Keratinocyte (primary cell): ENCODE results near the gene MYO1H. TPM values are rescaled to one million over a fixed set of nuclear protein-coding genes. Genes with fewer than 3 reads are reported as not detected.

Experiments used
- DNase-seq: peaks from one replicate; pipeline ENCODE4 v3.0.0-alpha.2; 2011; ENCODE audit warnings: low read depth, missing footprints, low spot score
- FAIRE-seq: peaks from 2 replicates; lab custom pipeline; 2011; peaks lifted over from hg19 to GRCh38; lab: Jason Lieb, UNC
- H2AFZ ChIP-seq: 2 replicates; pipeline ENCODE4 v1.6.0; 2012; ENCODE audit warnings: low read length, control low read depth, inconsistent platforms; ENCODE audit not compliant: control insufficient read depth
- H3K27ac ChIP-seq: 2 replicates; pipeline ENCODE4 v1.5.1; 2011; ENCODE audit warnings: low read length; ENCODE audit not compliant: control insufficient read depth, insufficient read depth
- H3K27me3 ChIP-seq: 3 replicates; pipeline ENCODE4 v1.6.0; 2011; ENCODE audit warnings: low read length; ENCODE audit not compliant: control insufficient read depth, insufficient read depth; ENCODE audit errors: extremely low read depth
- H3K36me3 ChIP-seq, 2 experiments: 2 replicates in 1 of 2; 3 replicates in 1 of 2; pipeline ENCODE4 v1.5.1; 2011; ENCODE audit warnings: low read length in 2 of 2, mild to moderate bottlenecking in 1 of 2; ENCODE audit not compliant: control insufficient read depth in 2 of 2, insufficient read depth in 2 of 2; ENCODE audit errors: extremely low read depth in 1 of 2
- H3K4me1 ChIP-seq: 3 replicates; pipeline ENCODE4 v1.5.1; 2011; ENCODE audit warnings: low read length; ENCODE audit not compliant: control insufficient read depth, insufficient read depth; ENCODE audit errors: extremely low read depth
- H3K4me2 ChIP-seq: 3 replicates; pipeline ENCODE4 v1.6.0; 2011; ENCODE audit warnings: low read depth, low read length; ENCODE audit not compliant: control insufficient read depth, insufficient read depth; ENCODE audit errors: extremely low read depth
- H3K4me3 ChIP-seq, 3 experiments: fragments of 200-600 bp in 1 of 3; sonication (generic) in 1 of 3; 2 replicates in 2 of 3; 3 replicates in 1 of 3; pipeline ENCODE4 v1.5.1; 2011 to 2016; ENCODE audit warnings: low read length in 3 of 3, mild to moderate bottlenecking in 3 of 3, control low read depth in 2 of 3, inconsistent platforms in 1 of 3, low read depth in 1 of 3, mixed read lengths in 1 of 3, mixed run types in 1 of 3, moderate library complexity in 1 of 3; ENCODE audit not compliant: control insufficient read depth in 2 of 3, insufficient read depth in 2 of 3; ENCODE audit errors: extremely low read depth in 1 of 3
- H3K79me2 ChIP-seq: 2 replicates; pipeline ENCODE4 v1.6.0; 2012; ENCODE audit warnings: low read length; ENCODE audit not compliant: control insufficient read depth, insufficient read depth
- H3K9ac ChIP-seq: 3 replicates; pipeline ENCODE4 v1.6.0; 2011; ENCODE audit warnings: low read length; ENCODE audit not compliant: control insufficient read depth, insufficient read depth; ENCODE audit errors: extremely low read depth
- H3K9me1 ChIP-seq: 3 replicates; pipeline ENCODE4 v1.6.0; 2011; ENCODE audit warnings: low read length; ENCODE audit not compliant: control insufficient read depth, insufficient read depth; ENCODE audit errors: extremely low read depth
- H3K9me3 ChIP-seq: 2 replicates; pipeline ENCODE4 v1.5.1; 2012; ENCODE audit warnings: low read depth, low read length; ENCODE audit not compliant: control insufficient read depth
- H4K20me1 ChIP-seq: 3 replicates; pipeline ENCODE4 v1.6.0; 2011; ENCODE audit warnings: low read length; ENCODE audit not compliant: control insufficient read depth, insufficient read depth; ENCODE audit errors: extremely low read depth
- EZH2 ChIP-seq: IDR thresholded peaks from one replicate; pipeline ENCODE4 v1.6.1; 2012; ENCODE audit warnings: inconsistent platforms, mild to moderate bottlenecking, low read length, moderate library complexity
- dilution Hi-C: fragments of 300-500 bp; cut with MboI; formaldehyde crosslinking; loops from one replicate; pipeline ENCODE4 v1.7.0; 2020; ENCODE audit warnings: low sequenced_read_pairs; ENCODE audit not compliant: extremely low pct_ligation_motif_present
- polyA plus RNA-seq, 5 experiments: library from polyadenylated mRNA; depleted of rRNA in 3 of 5; stranded (reverse) in 3 of 5; stranded (forward) in 1 of 5; unstranded in 1 of 5; fragments of >200 nt; gene quantifications; 1 replicate in 1 of 5; 2 replicates in 3 of 5; 3 replicates in 1 of 5; pipeline versions ENCODE4 v1.2.1 to v1.2.3, GENCODE V29; 2011 to 2012; ENCODE audit warnings: missing spikeins in 2 of 5, low read depth in 1 of 5, low replicate concordance in 1 of 5
- TF ChIP-seq, protein P1 (sequence below), 3 experiments: IDR thresholded peaks in 1 of 3; conservative IDR thresholded peaks in 1 of 3; optimal IDR thresholded peaks in 1 of 3; 2 replicates in 2 of 3; 3 replicates in 1 of 3; pipeline versions ENCODE3 to v1.5.1; 2011; ENCODE audit warnings: low read length in 3 of 3, mild to moderate bottlenecking in 3 of 3, moderate library complexity in 2 of 3, control low read depth in 1 of 3, inconsistent platforms in 1 of 3; ENCODE audit not compliant: insufficient read depth in 2 of 3; ENCODE audit errors: extremely low read depth in 1 of 3

The MYO1H gene
- polyA plus RNA-seq, 1 donor (not counting 4 experiments of a cell fraction or from before 2014, with no cell fraction given) = not detected

DNA sequence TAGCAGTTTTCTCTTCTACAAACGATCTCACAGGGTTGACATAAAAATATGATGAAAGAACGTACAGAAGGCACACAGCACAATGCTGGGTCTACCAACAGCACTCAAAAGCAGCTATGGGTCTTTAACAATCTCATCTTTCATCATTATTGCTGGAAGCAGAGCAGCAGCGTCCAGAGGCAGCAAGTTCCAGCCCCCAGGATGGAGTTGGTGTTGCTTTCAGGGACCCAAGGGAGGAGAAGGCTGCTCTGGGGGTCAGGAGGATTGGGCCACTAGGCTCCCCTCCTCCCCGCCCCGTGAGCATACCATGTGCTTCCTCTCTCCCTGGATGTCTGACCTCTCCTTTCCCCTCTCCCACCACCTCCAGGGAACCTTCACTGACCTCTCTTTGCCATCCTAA lies 116.1 kb downstream of the MYO1H start:
- FAIRE-seq (no peak), DNase-seq (no peak)
- Histone ChIP-seq H3K4me2 (peak overlapping the region; percentile 75), H3K9me1 (peaks cover 9% of the 10 kb centered on the region), H3K4me3 (no peak overlapping the region), H3K36me3 (peaks cover 29 to 33% of the 10 kb centered on the region in 2 experiments), H3K27ac (peak overlapping the region; percentile 40), H3K9me3 (no peaks in the 10 kb centered on the region), H3K9ac (no peak overlapping the region), H3K27me3 (no peaks in the 10 kb centered on the region), H3K79me2 (peaks cover 87% of the 10 kb centered on the region), H3K4me1 (peaks cover 36% of the 10 kb centered on the region), H2AFZ (no peak overlapping the region), H4K20me1 (peaks cover 29% of the 10 kb centered on the region)
- TF ChIP-seq EZH2 = no peak
- TF ChIP-seq, protein P1, sequence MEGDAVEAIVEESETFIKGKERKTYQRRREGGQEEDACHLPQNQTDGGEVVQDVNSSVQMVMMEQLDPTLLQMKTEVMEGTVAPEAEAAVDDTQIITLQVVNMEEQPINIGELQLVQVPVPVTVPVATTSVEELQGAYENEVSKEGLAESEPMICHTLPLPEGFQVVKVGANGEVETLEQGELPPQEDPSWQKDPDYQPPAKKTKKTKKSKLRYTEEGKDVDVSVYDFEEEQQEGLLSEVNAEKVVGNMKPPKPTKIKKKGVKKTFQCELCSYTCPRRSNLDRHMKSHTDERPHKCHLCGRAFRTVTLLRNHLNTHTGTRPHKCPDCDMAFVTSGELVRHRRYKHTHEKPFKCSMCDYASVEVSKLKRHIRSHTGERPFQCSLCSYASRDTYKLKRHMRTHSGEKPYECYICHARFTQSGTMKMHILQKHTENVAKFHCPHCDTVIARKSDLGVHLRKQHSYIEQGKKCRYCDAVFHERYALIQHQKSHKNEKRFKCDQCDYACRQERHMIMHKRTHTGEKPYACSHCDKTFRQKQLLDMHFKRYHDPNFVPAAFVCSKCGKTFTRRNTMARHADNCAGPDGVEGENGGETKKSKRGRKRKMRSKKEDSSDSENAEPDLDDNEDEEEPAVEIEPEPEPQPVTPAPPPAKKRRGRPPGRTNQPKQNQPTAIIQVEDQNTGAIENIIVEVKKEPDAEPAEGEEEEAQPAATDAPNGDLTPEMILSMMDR (optimal IDR thresholded peaks at IDR 0.05 in 1 of 3, IDR thresholded peaks at IDR 0.05 in 1 of 3, conservative IDR thresholded peaks at IDR 0.05 in 1 of 3; ENCODE audit: extremely low read depth in 1 of 3, insufficient read depth in 2 of 3, low read length in 3 of 3) = no peak
- dilution Hi-C loops = no loop called here

DNA sequence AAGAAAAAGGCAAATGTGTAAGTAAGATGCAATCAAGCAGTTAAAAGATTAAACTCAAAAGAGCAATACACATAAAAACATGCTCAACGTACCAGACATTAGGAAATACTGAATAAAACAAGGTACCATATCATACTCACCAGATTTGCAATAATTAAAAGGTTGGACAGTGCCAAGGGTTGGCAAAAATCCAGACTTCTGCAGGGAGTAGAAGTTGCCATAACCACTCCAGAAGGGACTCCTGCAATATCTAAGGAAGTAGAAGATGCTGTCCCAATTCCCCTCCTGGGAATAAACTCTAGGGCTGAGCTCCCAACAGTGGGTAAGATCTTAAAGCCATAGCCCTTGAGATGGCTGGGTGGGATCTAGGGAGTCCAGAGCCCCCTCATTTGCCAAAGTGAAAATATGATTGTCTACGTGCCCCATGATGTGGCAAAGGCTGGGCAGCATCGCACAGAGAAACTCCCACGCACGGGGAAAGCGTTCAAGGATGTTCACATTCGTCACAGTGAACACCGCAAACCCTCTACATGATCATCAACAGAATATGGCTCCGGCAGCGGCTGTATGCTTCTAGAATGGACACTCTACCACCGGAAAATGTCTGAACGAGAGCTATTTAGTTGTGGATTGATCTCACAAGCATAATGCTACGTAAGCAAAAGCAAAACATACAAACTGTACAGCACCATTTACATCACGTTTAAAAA lies 117.1 kb downstream of the MYO1H start:
- no peak for DNase-seq
- Histone ChIP-seq H3K79me2 (peaks cover 87% of the 10 kb centered on the region), H3K27me3 (no peaks in the 10 kb centered on the region), H4K20me1 (peaks cover 34% of the 10 kb centered on the region), H3K9me3 (no peaks in the 10 kb centered on the region), H3K4me2 (no peak overlapping the region), H2AFZ (no peak overlapping the region), H3K9me1 (peaks cover 9% of the 10 kb centered on the region), H3K4me1 (peaks cover 36% of the 10 kb centered on the region), H3K9ac (no peak overlapping the region), H3K27ac (no peak overlapping the region), H3K4me3 (no peak overlapping the region), H3K36me3 (peaks cover 35% of the 10 kb centered on the region in 2 experiments)
- dilution Hi-C loops = no loop called here
- FAIRE-seq = no peak
- TF ChIP-seq, protein P1 (optimal IDR thresholded peaks at IDR 0.05 in 1 of 3, IDR thresholded peaks at IDR 0.05 in 1 of 3, conservative IDR thresholded peaks at IDR 0.05 in 1 of 3; ENCODE audit: extremely low read depth in 1 of 3, insufficient read depth in 2 of 3, low read length in 3 of 3) = no peak
- TF ChIP-seq EZH2 = no peak
